Osteocyte (in vitro differentiated cells): ENCODE data around the gene PTPRD. TPM values are rescaled to one million over a fixed set of nuclear protein-coding genes. Genes with fewer than 3 reads are reported as not detected.

Experiments
- DNase-seq: peaks from one replicate; pipeline ENCODE4 v3.0.0; 2021; ENCODE audit warnings: mixed read lengths; ENCODE audit not compliant: unreplicated experiment; ENCODE audit errors: extremely low spot score
- H3K27ac Mint-ChIP-seq: one replicate; pipeline ENCODE4 v1.8.0; 2021; ENCODE audit warnings: mild to moderate bottlenecking, mixed read lengths; ENCODE audit not compliant: unreplicated experiment
- H3K27me3 Mint-ChIP-seq: one replicate; pipeline ENCODE4 v1.8.0; 2021; ENCODE audit warnings: mixed read lengths; ENCODE audit not compliant: unreplicated experiment
- H3K36me3 Mint-ChIP-seq: one replicate; pipeline ENCODE4 v1.8.0; 2021; ENCODE audit warnings: mixed read lengths; ENCODE audit not compliant: unreplicated experiment
- H3K4me1 Mint-ChIP-seq: one replicate; pipeline ENCODE4 v1.8.0; 2021; ENCODE audit warnings: mixed read lengths; ENCODE audit not compliant: unreplicated experiment
- H3K4me3 Mint-ChIP-seq: one replicate; pipeline ENCODE4 v1.8.0; 2021; ENCODE audit warnings: mild to moderate bottlenecking, moderate library complexity, mixed read lengths; ENCODE audit not compliant: unreplicated experiment
- H3K9me3 Mint-ChIP-seq: one replicate; pipeline ENCODE4 v1.8.0; 2021; ENCODE audit warnings: mixed read lengths; ENCODE audit not compliant: unreplicated experiment
- total RNA-seq: library from RNA; stranded (reverse); gene quantifications from 2 replicates; pipeline ENCODE4 v1.2.1, GENCODE V29; 2021
- TF ChIP-seq, protein P1 (sequence below): fragments of 200-600 bp; sonication (generic); IDR thresholded peaks from 2 replicates; pipeline ENCODE4 v1.5.0; 2021; ENCODE audit warnings: antibody characterized with exemption, mild to moderate bottlenecking, moderate library complexity

PTPRD gene
- total RNA-seq, 1 donor from 2014 or later, result 5.4 TPM

DNA sequence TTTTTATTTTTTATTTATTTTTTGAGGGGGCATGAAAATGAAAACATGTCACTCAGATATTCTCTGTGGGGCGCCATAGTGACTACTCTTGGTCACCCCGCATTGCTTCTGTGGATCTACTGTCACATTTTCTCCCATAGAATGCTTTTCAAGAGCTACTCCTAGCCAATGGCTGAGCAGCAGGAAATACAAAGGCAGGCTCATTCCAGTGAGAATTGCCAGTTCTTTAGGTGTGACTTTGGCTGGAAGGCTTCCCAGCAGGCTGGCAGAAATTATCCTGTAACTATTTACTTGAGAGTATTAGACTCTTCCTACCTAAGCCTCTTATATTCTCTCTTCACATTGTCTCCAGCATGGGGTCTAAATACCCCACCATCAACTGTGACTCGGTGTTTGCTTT lies 21.0 kb upstream of the PTPRD start:
- no peak overlapping the region for H3K4me3 Mint-ChIP-seq
- H3K27me3 Mint-ChIP-seq, result no peaks in the 10 kb centered on the region
- H3K9me3 Mint-ChIP-seq, result no peaks in the 10 kb centered on the region
- no peak overlapping the region for H3K27ac Mint-ChIP-seq
- no peaks in the 10 kb centered on the region for H3K36me3 Mint-ChIP-seq
- no peak for DNase-seq
- no peaks in the 10 kb centered on the region for H3K4me1 Mint-ChIP-seq
- TF ChIP-seq, protein P1, sequence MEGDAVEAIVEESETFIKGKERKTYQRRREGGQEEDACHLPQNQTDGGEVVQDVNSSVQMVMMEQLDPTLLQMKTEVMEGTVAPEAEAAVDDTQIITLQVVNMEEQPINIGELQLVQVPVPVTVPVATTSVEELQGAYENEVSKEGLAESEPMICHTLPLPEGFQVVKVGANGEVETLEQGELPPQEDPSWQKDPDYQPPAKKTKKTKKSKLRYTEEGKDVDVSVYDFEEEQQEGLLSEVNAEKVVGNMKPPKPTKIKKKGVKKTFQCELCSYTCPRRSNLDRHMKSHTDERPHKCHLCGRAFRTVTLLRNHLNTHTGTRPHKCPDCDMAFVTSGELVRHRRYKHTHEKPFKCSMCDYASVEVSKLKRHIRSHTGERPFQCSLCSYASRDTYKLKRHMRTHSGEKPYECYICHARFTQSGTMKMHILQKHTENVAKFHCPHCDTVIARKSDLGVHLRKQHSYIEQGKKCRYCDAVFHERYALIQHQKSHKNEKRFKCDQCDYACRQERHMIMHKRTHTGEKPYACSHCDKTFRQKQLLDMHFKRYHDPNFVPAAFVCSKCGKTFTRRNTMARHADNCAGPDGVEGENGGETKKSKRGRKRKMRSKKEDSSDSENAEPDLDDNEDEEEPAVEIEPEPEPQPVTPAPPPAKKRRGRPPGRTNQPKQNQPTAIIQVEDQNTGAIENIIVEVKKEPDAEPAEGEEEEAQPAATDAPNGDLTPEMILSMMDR, result no peak

DNA sequence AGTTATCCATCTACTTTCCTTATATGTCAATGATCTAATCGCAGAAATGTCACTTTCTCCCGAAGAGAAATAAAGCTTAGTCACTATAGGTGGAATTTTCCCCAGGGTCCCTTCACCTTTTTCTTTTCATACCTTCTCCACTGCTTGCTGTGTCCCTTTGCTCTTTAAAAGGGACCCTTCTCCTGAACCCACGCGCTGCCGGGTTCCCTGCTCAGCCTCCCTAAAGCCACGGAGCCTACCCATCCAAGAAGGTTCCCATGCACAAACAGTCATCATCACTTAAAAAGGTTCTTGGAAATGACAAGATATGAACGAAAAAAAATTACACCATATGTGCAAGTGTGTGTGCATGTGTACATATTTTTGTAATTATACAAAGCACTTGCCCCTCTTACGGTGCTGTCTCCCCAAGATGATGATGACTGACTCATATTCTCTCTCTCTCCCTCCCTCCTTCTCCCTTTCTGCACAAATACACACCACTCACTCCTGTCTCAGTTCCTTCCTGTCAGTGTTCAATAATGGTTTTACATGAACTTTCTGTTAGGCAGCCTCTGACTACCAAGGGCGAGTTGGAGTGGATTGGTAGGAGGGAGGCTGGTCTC lies 1.5 kb upstream of the PTPRD start:
- H3K4me1 Mint-ChIP-seq, result peaks cover 9% of the 10 kb centered on the region
- no peak for DNase-seq
- no peak overlapping the region for H3K27ac Mint-ChIP-seq
- peaks cover 74% of the 10 kb centered on the region for H3K27me3 Mint-ChIP-seq
- TF ChIP-seq, protein P1, result no peak
- H3K4me3 Mint-ChIP-seq, result peak overlapping the region; percentile 28
- H3K9me3 Mint-ChIP-seq, result no peaks in the 10 kb centered on the region
- H3K36me3 Mint-ChIP-seq, result no peaks in the 10 kb centered on the region

DNA sequence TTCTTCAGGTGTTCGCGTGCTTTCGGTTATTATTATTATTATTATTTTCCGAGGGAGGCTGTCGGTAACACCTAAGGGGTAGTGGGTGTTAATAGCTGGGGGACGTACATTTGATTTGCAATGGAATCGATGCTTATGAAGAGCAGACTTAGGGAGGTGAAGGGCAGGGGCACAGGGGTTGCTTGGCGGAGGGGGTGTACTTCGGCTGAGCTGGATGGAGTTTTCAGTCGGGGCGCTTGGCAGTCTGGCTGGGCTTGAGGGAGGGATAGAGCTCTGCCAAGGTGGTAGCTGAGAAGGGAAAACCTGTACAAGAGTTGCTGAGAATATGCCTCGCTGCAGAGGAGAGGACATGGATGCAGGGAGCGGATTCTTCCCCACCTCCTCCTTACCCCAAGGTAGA lies 617 bp upstream of the PTPRD start:
- H3K36me3 Mint-ChIP-seq, result no peaks in the 10 kb centered on the region
- H3K27ac Mint-ChIP-seq, result no peak overlapping the region
- DNase-seq, result no peak
- peaks cover 9% of the 10 kb centered on the region for H3K4me1 Mint-ChIP-seq
- peak overlapping the region; percentile 64 for H3K4me3 Mint-ChIP-seq
- H3K27me3 Mint-ChIP-seq, result peaks cover 74% of the 10 kb centered on the region
- TF ChIP-seq, protein P1, result no peak
- no peaks in the 10 kb centered on the region for H3K9me3 Mint-ChIP-seq

DNA sequence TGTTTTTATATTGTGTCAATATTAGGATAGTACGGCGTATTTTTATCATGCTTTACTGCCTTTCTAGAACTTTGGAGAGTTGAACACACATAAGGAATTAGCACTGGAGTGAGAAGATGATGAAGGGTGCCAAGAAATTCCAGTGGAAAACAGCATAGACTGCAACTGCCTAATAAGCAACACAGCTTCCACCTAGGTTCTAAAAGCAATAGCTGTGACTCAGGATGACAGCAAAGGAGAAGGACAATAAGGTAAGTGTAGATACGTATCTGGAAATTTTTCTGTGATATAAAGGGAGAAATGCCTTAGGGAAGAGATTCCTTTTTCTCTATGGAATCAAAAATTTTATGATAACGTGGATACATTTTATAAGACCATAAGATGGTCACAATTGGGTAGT lies 7.4 kb downstream of the PTPRD start:
- Mint-ChIP-seq H3K27me3 (peaks cover 52% of the 10 kb centered on the region), H3K27ac (no peak overlapping the region), H3K9me3 (no peaks in the 10 kb centered on the region), H3K4me1 (no peaks in the 10 kb centered on the region), H3K4me3 (no peak overlapping the region), H3K36me3 (no peaks in the 10 kb centered on the region)
- TF ChIP-seq, protein P1, result no peak
- DNase-seq, result no peak

DNA sequence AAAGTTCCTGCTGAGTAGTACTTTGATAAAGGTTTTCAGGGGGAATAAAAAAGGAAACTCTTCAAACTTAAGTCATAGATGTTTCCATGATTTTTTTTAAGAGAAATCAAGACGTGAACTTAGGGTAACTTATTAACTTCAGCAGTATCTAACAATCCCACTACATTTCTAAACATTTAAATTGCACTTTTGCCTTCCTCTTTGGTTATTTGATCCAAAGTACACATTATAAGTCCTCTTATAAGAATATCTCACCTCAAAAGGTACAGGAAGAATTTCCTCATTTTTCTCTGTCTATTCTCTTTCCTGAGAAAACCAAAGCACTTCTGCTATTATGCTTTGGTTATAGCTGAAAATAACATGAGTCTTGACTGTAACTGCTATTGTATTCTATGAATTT lies 7.9 kb downstream of the PTPRD start:
- Mint-ChIP-seq H3K36me3 (no peaks in the 10 kb centered on the region), H3K27ac (no peak overlapping the region), H3K4me3 (no peak overlapping the region), H3K27me3 (peaks cover 49% of the 10 kb centered on the region), H3K4me1 (no peaks in the 10 kb centered on the region), H3K9me3 (no peaks in the 10 kb centered on the region)
- no peak for DNase-seq
- TF ChIP-seq, protein P1, result no peak
